ENCODE data around the gene ADAMTS9.

- TF ChIP-seq, protein P1, sequence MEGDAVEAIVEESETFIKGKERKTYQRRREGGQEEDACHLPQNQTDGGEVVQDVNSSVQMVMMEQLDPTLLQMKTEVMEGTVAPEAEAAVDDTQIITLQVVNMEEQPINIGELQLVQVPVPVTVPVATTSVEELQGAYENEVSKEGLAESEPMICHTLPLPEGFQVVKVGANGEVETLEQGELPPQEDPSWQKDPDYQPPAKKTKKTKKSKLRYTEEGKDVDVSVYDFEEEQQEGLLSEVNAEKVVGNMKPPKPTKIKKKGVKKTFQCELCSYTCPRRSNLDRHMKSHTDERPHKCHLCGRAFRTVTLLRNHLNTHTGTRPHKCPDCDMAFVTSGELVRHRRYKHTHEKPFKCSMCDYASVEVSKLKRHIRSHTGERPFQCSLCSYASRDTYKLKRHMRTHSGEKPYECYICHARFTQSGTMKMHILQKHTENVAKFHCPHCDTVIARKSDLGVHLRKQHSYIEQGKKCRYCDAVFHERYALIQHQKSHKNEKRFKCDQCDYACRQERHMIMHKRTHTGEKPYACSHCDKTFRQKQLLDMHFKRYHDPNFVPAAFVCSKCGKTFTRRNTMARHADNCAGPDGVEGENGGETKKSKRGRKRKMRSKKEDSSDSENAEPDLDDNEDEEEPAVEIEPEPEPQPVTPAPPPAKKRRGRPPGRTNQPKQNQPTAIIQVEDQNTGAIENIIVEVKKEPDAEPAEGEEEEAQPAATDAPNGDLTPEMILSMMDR (IDR thresholded peaks at IDR 0.05 in 4 of 5, conservative IDR thresholded peaks at IDR 0.05 in 1 of 5): no peak
- TF ChIP-seq POLR2A (IDR thresholded peaks at IDR 0.05): no peak
These were observed 146.0 kb downstream of the ADAMTS9 start for GRCh38 chr3:64541803-64542202.
